SW480 (cell line): Measurements from ENCODE around the gene PRSS53.
A peak's percentile ranks its signal among the peaks of the same experiment; 100 is the strongest.

Experiments
- DNase-seq: peaks from one replicate; pipeline ENCODE4 v3.0.0-alpha.2; 2016; ENCODE audit warnings: low spot score

Gene PRSS53

DNA sequence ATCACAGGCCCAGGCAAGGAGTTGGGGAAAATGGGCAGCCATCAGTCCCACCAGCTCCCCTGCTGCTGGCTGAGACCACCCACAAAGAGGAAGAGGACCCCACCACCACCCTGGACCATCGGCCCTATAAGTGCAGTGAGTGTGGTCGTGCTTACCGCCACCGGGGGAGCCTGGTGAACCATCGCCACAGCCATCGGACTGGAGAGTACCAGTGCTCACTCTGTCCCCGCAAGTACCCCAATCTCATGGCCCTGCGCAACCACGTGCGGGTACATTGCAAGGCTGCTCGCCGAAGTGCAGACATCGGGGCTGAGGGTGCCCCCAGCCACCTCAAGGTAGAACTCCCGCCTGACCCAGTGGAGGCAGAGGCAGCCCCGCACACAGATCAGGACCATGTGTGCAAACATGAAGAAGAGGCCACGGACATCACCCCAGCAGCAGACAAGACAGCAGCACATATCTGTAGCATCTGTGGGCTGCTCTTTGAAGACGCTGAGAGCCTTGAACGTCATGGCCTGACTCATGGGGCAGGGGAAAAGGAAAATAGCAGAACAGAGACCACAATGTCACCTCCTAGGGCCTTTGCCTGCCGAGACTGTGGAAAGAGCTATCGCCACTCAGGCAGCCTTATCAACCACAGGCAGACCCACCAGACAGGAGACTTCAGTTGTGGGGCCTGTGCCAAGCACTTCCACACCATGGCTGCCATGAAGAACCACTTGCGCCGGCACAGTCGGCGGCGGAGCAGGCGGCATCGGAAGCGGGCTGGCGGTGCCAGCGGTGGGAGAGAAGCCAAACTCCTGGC is 10.9 kb downstream of the PRSS53 start:
- DNase-seq = no peak

DNA sequence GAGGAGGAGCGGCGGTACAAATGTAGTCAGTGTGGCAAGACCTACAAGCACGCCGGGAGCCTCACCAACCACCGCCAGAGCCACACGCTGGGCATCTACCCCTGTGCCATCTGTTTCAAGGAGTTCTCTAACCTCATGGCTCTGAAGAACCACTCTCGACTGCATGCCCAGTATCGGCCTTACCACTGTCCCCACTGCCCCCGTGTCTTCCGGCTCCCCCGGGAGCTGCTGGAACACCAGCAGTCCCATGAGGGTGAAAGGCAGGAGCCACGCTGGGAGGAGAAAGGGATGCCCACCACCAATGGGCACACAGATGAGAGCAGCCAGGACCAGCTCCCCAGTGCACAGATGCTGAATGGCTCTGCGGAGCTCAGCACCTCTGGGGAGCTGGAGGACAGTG is 11.7 kb downstream of the PRSS53 start:
- no peak for DNase-seq

DNA sequence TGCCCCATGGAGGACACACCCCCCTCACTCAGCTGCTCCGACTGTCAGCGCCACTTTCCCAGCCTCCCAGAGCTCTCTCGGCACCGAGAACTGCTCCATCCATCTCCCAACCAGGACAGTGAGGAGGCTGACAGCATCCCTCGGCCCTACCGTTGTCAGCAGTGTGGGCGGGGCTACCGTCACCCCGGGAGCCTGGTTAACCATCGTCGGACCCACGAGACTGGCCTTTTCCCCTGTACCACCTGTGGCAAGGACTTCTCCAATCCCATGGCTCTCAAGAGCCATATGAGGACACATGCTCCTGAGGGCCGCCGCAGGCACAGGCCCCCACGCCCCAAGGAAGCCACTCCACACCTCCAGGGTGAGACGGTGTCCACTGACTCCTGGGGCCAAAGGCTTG is 12.4 kb downstream of the PRSS53 start:
- DNase-seq = no peak

DNA sequence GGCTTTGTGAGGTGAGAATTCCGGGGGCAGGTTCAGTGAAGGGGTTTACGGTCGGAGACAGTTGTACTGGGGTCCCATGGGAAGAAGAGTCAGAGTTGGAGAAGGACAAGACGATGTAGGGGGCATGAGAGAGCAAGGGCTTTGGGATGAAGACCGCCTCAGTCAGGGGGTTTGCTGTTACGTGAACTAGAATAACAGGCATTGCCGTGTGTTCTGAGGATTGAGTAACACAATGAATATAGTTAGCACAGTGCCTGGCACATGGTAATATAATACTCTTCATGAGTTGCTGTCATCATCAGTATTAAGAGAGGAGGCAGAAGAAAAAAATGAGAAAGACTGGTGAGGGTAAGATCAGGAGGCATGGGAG is 13.9 kb downstream of the PRSS53 start:
- no peak for DNase-seq

DNA sequence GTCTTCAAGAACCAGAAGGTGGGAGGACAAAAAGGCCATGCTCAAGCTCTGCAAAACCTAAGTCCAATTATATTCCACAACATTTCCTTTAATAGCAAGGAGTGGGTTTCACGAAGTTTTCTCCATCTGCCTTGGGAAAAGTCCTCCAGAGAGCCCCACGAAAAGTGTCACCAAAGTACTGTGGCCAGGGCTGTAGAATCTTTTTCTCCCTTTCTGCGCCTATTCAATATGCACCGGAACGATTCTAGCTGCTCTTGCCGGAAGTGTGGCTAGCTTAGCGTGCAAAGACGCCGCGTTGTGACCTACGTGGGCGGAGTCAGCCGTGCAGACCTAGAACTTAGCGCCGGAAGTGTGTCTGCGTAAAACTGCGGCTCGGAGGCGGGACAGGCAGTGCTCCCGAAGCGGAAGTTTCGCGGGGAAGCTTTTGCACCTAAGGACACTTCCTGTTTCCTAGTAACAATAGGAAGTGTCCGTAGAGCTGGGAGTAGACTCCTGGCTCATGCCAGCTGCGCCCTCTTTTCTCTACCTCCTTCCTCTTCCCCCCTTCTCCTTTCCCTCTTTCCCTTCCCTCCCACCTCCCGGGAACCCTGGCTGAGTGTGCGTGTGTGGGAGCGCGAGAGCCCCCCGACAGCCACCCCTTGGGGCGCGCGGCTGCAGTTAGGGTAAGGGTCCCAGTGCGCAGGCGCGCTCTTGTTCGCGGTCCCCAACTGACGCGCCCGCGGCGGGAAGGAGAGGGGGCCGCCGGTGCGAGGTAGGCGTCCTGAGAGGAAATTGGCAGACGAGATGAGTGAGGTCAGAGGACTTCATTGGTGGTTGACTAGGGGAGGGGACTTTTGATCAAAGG is 14.6 kb downstream of the PRSS53 start, which contains the start of the genes ZNF646 and ZNF668:
Gene ZNF646, plus strand, starts transcription at position 453 of the 844 bp plus-strand sequence. CDS start 1,903 bp downstream, outside the sequence.
Gene ZNF668, minus strand, starts transcription at position 271 of the 844 bp plus-strand sequence. CDS start 9,781 bp downstream, outside the sequence.
- DNase-seq = peak; percentile 99

DNA sequence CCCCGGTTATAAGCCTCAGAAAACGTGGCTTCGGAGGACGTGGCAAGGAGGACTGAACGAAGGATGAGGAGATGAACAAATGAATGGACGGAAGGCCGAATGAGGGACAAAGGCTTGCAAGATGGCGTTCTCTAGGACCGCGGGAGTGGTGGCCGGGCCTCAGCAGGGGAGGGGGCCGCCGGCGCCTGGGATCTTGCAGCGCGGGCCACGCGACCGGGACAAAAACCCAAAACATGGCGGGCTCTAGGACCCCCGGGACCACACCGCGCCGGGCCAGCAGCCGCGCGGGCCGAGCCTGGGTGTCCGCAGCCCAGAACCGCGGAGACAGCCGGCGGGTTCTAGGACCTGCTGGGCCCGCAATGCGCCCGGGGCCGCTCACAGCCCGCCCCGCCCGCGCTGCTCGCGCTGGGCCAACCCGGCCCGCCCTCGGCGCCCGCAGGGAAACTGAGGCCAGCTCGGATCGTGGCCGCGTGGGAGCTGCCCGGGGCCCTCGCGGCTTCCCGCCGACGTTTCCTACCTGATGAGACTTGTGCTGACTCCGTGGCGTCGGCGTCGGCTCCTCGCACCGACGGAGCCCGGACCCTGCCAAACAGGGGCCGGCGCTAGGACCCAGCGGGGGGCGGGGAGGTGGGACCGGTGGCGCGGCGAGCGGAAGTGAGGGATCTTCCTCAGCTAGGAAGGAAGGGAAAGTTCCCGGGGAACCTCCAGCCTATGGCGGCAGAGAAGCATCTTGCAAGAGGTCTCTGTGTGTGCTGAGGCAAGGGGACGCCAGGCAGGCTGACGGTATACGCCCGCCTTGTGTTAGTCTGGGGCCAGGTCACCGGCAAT is 15.4 kb downstream of the PRSS53 start:
- DNase-seq = peak; percentile 86

DNA sequence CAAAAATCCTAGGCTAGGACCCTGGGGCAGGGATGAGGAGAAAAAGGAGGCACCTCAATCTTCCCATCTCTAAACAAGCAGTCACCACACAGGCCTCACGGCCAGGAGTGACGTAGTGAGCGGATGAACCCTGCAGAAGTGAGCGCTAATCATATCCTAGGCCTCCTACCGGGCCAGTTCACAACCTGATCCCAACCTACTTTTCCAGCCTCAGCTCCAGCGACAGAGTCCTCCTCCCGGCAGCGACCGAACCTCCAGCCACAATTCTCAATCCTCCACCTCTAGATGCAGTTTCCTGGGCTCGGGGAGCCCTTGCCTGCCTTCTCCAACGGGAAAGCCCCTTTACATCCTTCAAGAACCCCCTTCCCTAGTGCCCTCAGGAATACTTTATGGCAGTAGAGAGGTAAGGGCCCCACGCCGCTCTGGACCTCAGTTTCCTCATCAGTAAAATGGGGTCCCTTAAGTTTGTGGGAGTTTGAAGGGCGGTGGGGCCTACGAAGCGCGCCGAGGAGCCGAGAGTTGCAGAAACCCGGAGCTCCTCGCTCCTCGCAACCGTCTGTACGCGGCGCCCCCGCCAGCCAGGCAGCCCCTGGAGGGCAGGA is 16.1 kb downstream of the PRSS53 start:
- DNase-seq = no peak

DNA sequence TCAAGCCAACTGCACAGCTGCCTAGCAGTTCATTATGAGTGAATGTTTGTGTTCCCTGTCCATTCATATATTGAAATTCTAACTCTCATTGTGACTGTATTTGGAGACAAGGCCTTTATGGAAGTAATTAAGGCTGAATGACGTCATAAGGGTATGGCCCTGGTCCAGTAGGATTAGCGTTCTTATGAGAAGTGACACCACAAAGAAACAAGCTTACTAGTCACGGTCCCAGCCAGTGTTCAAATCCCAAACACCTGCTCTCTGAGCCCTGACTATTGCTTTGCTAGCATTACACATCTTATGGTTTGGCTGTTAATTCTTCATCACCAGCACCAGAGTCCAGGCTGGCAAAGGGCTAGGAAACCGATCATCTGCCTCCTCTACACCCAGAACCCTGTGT is 16.9 kb downstream of the PRSS53 start:
- no peak for DNase-seq

DNA sequence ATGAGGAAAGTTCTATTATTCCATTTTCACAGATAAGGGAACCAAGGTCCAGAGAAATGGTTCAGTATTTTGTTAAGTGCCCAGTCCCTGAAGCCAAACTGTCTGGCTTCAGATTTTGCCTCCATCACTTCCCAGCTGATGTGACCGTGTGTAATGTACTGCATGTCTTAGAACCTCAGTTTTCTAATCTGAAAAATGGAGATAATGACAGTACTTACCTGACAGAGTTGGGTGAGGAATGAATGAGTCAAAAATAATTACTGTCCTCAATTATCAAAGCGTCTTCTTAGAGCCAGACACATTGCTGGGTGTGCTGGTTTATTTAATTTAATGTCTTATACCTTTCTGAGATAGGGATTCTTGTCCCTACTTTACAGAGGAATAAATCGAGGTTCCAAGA is 21.4 kb downstream of the PRSS53 start:
- DNase-seq = no peak

DNA sequence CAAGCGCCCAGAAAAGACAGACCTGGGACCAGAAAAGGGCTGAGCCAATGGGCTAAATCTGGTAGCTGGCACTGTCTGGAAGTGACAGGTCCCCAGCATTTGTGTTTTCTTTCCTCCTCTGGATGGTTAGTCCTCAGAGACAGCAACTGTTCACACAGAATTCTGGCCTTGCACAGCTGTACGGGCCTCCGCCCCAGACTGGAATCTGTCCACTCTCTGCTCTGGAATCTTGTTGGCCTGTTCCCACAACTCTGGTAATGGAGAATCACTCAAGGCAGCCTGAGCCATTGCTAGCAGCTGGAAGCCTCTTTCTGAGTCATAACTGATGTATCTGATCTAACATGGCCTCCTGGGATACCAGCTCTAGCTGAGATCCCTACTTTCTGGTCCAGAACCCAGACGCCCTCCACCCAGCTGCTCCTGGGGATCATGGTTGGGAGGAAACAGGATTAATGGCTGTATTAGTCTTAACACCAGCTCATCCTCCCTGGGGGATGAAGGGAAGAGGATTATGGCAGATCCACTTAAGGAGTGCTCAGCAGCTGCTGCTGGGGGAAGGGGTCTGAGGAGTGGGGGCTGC is 23.8 kb downstream of the PRSS53 start:
- DNase-seq = peak; percentile 44

DNA sequence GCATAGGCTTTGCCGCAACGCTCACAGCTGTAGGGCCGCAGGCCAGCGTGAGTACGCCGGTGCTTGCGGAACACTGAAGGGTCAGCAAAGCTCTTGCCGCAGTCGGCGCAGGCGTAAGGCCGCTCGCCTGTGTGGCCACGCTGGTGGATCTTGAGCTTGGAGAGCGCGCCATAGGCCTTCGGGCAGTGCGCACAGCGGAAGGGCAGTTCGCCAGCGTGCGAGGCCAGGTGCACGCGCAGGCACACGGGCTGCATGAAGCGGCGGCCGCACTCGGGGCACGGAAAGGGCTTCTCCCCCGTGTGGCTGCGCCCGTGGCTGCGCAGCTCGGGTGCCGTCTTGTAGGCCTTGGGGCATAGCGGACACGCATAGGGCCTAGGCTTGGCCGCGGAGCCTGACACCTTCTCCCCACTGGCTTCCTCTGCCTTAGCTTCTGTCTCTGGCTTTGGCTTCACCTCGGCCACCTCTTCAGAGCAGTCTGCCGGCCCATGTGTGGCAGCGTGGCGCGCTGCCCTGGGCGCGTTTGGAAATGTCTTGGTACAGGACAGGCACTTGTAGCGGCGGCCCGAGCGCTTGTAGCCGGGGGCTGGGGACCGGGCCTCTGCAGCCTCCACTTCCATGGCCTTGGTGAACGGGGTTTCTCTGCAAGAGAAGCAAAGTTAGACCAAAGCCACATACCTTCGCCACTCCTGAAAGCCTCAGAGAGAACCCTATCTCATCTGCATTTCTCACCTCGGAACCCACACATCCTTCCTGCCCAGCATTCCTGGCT is 24.7 kb downstream of the PRSS53 start:
- DNase-seq = no peak

DNA sequence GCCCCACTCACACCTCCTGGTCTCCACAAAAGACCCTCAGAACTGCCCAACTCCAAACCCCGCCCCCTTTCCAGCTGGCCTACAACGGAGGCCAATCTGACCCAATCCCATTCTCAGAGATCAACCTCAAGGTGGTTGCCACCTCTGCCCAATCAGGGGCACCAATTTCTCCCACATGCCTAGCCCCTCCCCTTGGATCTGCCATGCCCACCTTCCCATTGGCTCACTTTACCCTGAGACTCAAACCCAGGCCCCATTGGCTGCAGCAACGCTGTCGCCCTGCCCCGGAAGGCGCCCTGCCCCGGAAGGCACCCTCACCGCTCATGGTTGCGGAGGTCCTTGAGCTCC is 25.3 kb downstream of the PRSS53 start:
- DNase-seq = no peak

DNA sequence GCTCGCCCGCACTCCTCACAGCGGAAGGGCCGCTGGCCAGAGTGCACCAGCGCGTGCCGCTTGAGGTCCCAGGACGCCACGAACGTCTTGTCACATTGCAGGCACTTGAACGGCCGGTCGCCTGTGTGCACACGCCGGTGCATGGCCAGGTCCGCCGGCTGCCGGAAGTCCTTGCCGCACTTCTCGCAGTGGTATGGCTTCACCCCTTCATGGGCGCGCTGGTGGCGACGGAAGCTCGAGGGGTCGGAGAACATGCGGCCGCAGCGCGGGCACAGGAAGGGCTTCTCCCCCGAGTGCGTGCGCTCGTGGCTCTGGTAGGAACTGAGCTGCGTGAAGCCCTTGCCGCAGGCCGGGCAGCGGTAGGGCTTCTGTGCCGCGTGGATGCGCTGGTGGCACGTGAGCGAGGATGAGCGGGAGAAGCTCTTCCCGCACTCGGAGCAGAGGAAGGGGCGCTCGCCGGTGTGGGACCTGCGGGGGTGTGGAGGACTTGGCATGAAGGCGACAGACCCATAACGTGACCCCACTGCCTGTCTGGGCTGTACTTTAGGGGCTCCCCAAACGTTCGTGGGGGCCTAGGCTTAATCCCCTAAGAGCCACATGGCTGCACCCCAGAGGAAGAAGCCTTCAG is 26.8 kb downstream of the PRSS53 start:
- DNase-seq = no peak

DNA sequence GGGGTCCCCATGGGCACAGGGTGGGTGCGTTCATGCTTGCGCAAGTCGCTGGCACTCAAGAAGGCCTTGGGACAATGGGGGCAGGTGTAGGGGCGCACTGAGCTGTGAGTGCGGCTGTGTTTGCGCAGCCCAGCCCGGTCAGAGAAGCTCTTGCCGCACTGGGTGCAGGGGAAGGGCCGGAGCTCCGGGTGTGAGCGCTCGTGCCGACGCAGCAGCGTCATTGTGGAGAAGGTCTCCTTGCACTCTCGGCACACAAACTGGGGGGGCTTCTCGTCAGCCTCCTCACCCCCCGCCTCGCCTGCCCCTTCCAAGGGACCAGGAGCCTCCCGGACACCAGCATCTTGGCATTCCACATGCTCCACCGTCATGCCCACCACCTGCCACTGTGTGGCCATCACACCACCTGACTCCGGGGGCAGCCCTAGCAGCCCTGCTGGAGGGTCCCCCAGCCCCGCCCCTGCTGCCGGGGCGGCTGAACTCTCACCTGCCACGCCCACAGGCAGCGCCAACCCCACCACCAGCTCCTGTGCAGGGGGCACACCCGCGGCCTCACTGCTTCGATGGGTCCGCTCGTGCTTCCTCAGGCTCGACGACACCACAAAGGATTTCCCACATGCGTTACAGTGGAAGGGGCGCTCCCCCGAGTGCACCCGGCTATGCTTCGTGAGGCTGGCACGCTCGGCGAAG is 27.5 kb downstream of the PRSS53 start:
- DNase-seq = no peak

DNA sequence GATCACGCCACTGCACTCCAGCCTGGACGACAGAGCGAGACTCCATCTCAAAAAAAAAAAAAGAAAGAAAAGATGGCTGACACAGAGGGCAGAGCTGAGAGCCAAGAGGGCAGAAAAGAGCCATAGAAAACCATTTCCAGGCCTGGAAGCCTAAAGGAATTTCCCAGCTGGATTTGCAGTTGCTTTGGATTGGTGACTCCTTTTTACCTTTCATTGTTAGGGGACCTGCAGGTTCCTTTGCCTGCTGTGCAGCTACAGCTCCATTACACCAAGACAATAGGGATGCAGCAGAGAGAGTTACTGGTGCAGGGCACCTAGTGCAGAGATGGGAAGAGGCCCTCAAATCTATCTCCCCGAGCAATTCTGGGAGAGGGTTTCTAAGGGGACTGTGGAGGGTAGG is 33.1 kb downstream of the PRSS53 start:
- DNase-seq = no peak

DNA sequence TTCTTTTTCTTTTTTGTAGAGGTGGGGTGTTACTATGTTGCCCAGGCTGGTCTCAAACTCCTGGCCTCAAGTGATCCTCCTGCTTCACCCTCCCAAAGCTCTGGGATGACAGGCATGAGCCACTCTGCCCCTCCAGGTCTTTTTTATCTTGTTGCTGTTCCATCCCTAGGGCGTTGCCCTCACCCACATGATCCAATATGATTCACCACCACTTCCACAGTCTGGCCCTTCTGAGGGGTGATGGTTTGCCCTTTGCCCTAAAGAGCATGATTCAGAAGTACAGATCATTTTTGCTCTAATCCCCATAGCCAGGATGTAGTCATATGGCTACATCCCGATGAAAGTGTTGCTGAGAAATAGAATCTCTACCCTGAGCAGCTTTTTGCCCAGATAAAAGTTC is 36.6 kb downstream of the PRSS53 start:
- DNase-seq = peak; percentile 93

DNA sequence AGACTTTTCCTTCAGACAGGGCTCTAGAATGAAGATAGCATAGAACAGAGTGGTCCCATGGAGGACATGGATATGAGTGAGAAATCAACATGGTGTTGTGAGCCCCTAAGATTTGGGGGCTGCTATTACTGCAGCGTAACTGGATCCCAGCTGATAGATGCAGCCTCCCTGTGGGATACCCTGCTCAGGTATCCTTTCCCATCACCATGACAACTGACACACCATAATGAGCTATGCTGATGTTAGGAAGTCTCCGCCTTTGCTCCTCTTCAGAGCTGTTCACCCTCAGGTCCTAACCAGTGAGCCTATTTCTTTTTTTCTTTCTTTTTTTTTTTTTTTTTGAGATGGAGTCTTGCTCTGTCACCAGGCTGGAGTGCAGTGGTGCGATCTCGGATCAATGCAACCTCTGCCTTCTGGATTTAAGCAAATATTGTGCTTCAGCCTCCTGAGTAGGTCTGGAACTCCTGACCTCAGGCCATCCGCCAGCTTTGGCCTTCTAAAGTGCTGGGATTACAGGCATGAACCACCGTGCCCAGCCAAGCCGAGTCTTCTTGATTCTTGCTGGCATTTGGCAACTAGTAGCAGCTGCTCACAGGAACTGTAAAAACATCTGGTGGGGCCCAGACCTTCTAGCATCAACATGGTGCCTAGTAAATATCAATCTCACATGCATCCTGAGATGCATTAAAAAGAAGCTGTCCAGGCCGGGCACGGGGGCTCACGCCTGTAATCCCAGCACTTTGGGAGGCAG is 38.3 kb downstream of the PRSS53 start:
- no peak for DNase-seq

DNA sequence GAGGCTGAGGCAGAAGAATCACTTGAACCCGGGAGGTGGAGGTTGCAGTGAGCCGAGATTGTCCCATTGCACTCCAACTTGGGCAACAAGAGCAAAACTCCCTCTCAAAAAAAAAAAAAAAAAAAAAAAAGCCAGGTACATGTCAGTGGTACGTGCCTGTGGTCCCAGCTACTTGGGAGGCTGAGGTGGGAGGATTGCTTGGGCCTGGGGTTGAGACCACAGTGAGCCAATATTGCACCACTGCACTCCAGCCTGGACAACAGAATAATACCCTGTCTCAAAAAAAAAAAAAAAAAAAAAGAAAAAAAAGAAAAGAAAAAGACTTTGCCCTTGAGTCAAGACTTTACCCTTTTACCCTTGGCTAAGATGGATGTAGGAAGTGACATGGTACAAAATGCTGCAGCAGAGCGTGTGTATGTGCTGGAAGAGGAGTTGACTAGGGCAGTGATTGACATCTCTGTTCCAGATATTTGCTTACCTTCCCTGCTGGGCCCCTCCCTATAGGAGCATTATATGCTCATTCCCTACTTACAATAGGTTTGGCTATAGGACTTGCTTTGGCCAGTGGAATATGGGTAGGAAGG is 44.8 kb downstream of the PRSS53 start:
- no peak for DNase-seq

DNA sequence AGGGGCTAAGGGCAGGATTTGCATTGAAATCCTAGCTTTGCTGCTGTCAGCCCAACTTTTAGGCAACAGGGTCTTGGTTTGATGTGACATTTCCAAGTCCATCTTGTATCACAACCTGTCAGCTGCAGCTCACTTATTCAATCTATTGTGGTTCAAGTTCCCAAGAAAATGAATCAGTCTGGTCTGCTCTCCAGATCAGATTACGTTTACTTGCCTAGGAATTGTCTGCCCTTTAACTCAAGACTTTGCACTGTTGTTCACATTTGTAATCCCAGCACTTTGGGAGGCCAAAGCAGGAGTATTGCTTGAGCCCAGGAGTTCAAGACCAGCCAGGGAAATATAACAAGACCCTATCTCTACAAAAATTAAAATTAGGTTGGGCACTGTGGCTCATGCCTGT is 45.4 kb downstream of the PRSS53 start:
- no peak for DNase-seq
